HG03442 (cell line): Measurements from ENCODE around the gene THY1.
"Not testable (repeated sequence)": the region's sequence is repeated elsewhere in the genome, so short reads cannot be mapped to it uniquely, and the experiment has no call there.

Experiments used
- ATAC-seq: cut with Tn5 transposase; IDR thresholded peaks from one replicate; pipeline ENCODE4 v1.9.1; 2021; ENCODE audit warnings: mild to moderate bottlenecking, moderate library complexity; ENCODE audit not compliant: unreplicated experiment

The THY1 gene

GRCh38 chr11:119445850-119446249, 22.9 kb upstream of the THY1 start:
- no peak for ATAC-seq

- ATAC-seq, result no peak
These were observed 22.4 kb upstream of the THY1 start for GRCh38 chr11:119445379-119445778.

- no peak for ATAC-seq
These were observed 18.9 kb upstream of the THY1 start for GRCh38 chr11:119441898-119442243.

- ATAC-seq, result no peak
These were observed 15.6 kb upstream of the THY1 start for GRCh38 chr11:119438599-119438998.

- not testable (repeated sequence) for ATAC-seq
These were observed 14.5 kb upstream of the THY1 start for GRCh38 chr11:119437521-119437920.

GRCh38 chr11:119436711-119437110, 13.7 kb upstream of the THY1 start:
- no peak for ATAC-seq

- ATAC-seq, result no peak
These were observed 13.1 kb upstream of the THY1 start for GRCh38 chr11:119436093-119436492.

GRCh38 chr11:119434591-119435330, 11.8 kb upstream of the THY1 start:
- ATAC-seq, result no peak

- no peak for ATAC-seq
These were observed 10.4 kb upstream of the THY1 start for GRCh38 chr11:119433358-119433725.

GRCh38 chr11:119432484-119433357, 9.7 kb upstream of the THY1 start:
- no peak for ATAC-seq

- ATAC-seq, result no peak
These were observed 8.6 kb upstream of the THY1 start for GRCh38 chr11:119431523-119431922.

GRCh38 chr11:119427279-119427678, 4.3 kb upstream of the THY1 start:
- ATAC-seq, result no peak

GRCh38 chr11:119426142-119426541, 3.2 kb upstream of the THY1 start:
- ATAC-seq, result no peak

- ATAC-seq, result no peak
These were observed 1.8 kb upstream of the THY1 start for GRCh38 chr11:119424775-119425174.

- ATAC-seq, result no peak
These were observed 1.3 kb upstream of the THY1 start for GRCh38 chr11:119424276-119424675.

- ATAC-seq, result no peak
These were observed 710 bp upstream of the THY1 start for GRCh38 chr11:119423509-119424254.

- ATAC-seq, result no peak
These were observed 797 bp downstream of the THY1 start for GRCh38 chr11:119421941-119422808.

- ATAC-seq, result no peak
These were observed 1.6 kb downstream of the THY1 start for GRCh38 chr11:119421351-119421750.

GRCh38 chr11:119420631-119421030, 2.3 kb downstream of the THY1 start:
- no peak for ATAC-seq

- no peak for ATAC-seq
These were observed 3.0 kb downstream of the THY1 start for GRCh38 chr11:119419834-119420492.
